Activated CD8-positive, alpha-beta T cell treated with anti-CD3 and anti-CD28 coated beads for 36 hours (primary cell): ENCODE measurements around the gene NKD2. TPM values are rescaled to one million over a fixed set of nuclear protein-coding genes. Genes with fewer than 3 reads are reported as not detected.
"Not testable (repeated sequence)": the region's sequence is repeated elsewhere in the genome, so short reads cannot be mapped to it uniquely, and the experiment has no call there.

ENCODE experiments used
- ATAC-seq: fragments of 200-7000 bp; cut with Tn5 transposase; one replicate; pipeline ENCODE4 v1.10.0; 2021; ENCODE audit warnings: mild to moderate bottlenecking, moderate library complexity
- CTCF ChIA-PET: fragments of 350-600 bp; sonication (Branson Sonifier 250); formaldehyde crosslinking; loops from one replicate; lab custom pipeline; 2021; ENCODE audit warnings: antibody characterized with exemption; lab: Charles Lee
- POLR2A ChIA-PET: fragments of 350-600 bp; sonication (Branson Sonifier 250); formaldehyde crosslinking; loops from one replicate; lab custom pipeline; 2021; ENCODE audit warnings: antibody characterized with exemption; lab: Charles Lee
- DNase-seq: peaks from one replicate; pipeline ENCODE4 v3.0.0-alpha.2; 2020
- H3K27ac Mint-ChIP-seq: one replicate; pipeline ENCODE4 v1.8.0; 2021; ENCODE audit warnings: mild to moderate bottlenecking, mixed read lengths
- H3K27me3 Mint-ChIP-seq: one replicate; pipeline ENCODE4 v1.8.0; 2021; ENCODE audit warnings: mixed read lengths
- H3K36me3 Mint-ChIP-seq: one replicate; pipeline ENCODE4 v1.8.0; 2021; ENCODE audit warnings: low read depth, mixed read lengths
- H3K4me1 Mint-ChIP-seq: one replicate; pipeline ENCODE4 v1.8.0; 2021; ENCODE audit warnings: low read depth, mixed read lengths
- H3K4me3 Mint-ChIP-seq: one replicate; pipeline ENCODE4 v1.8.0; 2021; ENCODE audit warnings: mild to moderate bottlenecking, moderate library complexity, mixed read lengths
- H3K9me3 Mint-ChIP-seq: one replicate; pipeline ENCODE4 v1.8.0; 2021; ENCODE audit warnings: mixed read lengths
- intact Hi-C: fragments of 100-400 bp; cut with micrococcal nuclease; formaldehyde crosslinking; loops from one replicate; pipeline ENCODE4 v1.10.0; 2022
- total RNA-seq, 2 experiments: library from RNA; stranded (reverse); gene quantifications; one replicate each; pipeline ENCODE4 v1.2.3, GENCODE V29; 2021
- TF ChIP-seq, protein P1 (sequence below): fragments of 200-600 bp; IDR thresholded peaks from one replicate; pipeline ENCODE4 v1.8.0; 2022; ENCODE audit warnings: antibody characterized with exemption, mild to moderate bottlenecking

Gene NKD2
- total RNA-seq, 2 experiments from 2014 or later = 1.5 to 2.3 TPM

DNA sequence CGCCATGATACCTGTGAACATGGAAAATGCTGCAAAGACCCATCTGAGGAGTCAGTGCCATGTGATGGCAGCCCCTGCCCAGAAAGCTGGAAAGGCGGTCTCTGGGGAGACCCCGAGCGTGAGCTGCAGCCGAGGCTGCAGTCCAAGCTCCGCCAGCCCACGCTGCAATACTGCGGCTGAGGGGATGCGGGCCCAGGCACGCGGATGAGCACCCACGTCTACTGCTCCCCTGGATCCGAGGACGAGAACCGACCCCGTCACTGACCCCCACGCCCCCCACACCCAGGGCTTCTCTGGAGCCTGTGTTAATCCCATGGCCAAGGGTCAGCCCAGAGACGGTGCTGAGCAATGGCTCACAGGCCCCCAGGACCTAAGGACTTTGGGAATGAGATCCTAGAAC, 70.9 kb downstream of the NKD2 start:
- Mint-ChIP-seq H3K27ac (no peak overlapping the region), H3K9me3 (no peaks in the 10 kb centered on the region), H3K4me3 (no peak overlapping the region), H3K36me3 (peaks cover 11% of the 10 kb centered on the region), H3K4me1 (no peaks in the 10 kb centered on the region), H3K27me3 (no peaks in the 10 kb centered on the region)
- no peak for DNase-seq
- TF ChIP-seq, protein P1, sequence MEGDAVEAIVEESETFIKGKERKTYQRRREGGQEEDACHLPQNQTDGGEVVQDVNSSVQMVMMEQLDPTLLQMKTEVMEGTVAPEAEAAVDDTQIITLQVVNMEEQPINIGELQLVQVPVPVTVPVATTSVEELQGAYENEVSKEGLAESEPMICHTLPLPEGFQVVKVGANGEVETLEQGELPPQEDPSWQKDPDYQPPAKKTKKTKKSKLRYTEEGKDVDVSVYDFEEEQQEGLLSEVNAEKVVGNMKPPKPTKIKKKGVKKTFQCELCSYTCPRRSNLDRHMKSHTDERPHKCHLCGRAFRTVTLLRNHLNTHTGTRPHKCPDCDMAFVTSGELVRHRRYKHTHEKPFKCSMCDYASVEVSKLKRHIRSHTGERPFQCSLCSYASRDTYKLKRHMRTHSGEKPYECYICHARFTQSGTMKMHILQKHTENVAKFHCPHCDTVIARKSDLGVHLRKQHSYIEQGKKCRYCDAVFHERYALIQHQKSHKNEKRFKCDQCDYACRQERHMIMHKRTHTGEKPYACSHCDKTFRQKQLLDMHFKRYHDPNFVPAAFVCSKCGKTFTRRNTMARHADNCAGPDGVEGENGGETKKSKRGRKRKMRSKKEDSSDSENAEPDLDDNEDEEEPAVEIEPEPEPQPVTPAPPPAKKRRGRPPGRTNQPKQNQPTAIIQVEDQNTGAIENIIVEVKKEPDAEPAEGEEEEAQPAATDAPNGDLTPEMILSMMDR = no peak
- no peak for ATAC-seq
- ChIA-PET POLR2A (no interaction called here), CTCF (no interaction called here)
- intact Hi-C loops = no loop called here

GRCh38 chr5:1079961-1080360, 71.4 kb downstream of the NKD2 start:
- DNase-seq (no peak), ATAC-seq (no peak)
- Mint-ChIP-seq H3K9me3 (no peaks in the 10 kb centered on the region), H3K36me3 (peaks cover 11% of the 10 kb centered on the region), H3K4me3 (no peak overlapping the region), H3K4me1 (no peaks in the 10 kb centered on the region), H3K27me3 (no peaks in the 10 kb centered on the region), H3K27ac (no peak overlapping the region)
- ChIA-PET CTCF (no interaction called here), POLR2A (no interaction called here)
- intact Hi-C loops = no loop called here
- TF ChIP-seq, protein P1 = no peak

DNA sequence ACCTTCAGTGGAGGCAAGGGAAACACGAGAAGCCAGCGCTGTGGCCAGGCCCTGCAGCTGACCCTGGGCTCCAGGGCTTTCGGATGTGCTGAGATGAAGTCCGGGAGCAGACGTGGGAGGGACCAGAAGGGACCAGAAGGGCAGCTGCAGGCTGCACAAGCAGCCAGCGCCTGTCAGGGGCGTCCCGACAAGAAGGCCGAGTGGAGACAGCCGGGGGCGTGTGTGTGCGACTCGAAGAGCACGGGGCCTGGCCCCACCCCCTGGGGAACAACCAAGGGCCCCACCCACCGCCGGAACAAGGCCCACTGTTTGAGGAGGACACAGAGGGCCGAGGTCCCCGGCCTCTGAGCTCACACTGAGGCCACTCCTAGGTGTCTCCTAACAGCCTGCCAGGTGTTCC, 71.8 kb downstream of the NKD2 start:
- DNase-seq (no peak), ATAC-seq (no peak)
- no peaks in the 10 kb centered on the region for H3K27me3 Mint-ChIP-seq
- TF ChIP-seq, protein P1 = no peak
- CTCF ChIA-PET = no interaction called here
- POLR2A ChIA-PET = no interaction called here
- peaks cover 11% of the 10 kb centered on the region for H3K36me3 Mint-ChIP-seq
- H3K9me3 Mint-ChIP-seq = no peaks in the 10 kb centered on the region
- intact Hi-C loops = no loop called here
- no peak overlapping the region for H3K27ac Mint-ChIP-seq
- no peaks in the 10 kb centered on the region for H3K4me1 Mint-ChIP-seq
- H3K4me3 Mint-ChIP-seq = no peak overlapping the region

GRCh38 chr5:1081519-1081918, 72.9 kb downstream of the NKD2 start:
- intact Hi-C loops = no loop called here
- TF ChIP-seq, protein P1 = no peak
- Mint-ChIP-seq H3K36me3 (peaks cover 11% of the 10 kb centered on the region), H3K27ac (peak overlapping the region; percentile 55), H3K9me3 (no peaks in the 10 kb centered on the region), H3K27me3 (no peaks in the 10 kb centered on the region), H3K4me1 (no peaks in the 10 kb centered on the region), H3K4me3 (no peak overlapping the region)
- DNase-seq = no peak
- ChIA-PET CTCF (no interaction called here), POLR2A (no interaction called here)
- ATAC-seq = no peak

- H3K4me1 Mint-ChIP-seq, H3K9me3 Mint-ChIP-seq, POLR2A ChIA-PET, intact Hi-C loops, CTCF ChIA-PET, ATAC-seq, DNase-seq, H3K27ac Mint-ChIP-seq, H3K27me3 Mint-ChIP-seq, H3K4me3 Mint-ChIP-seq: not testable (repeated sequence)
- H3K36me3 Mint-ChIP-seq = peaks cover 11% of the 10 kb centered on the region
Measured at GRCh38 chr5:1083026-1083425, 74.4 kb downstream of the NKD2 start.
